Fibroblast of peridontal ligament (primary cell): ENCODE results near the gene OXLD1.

Experiments used
- DNase-seq: peaks from one replicate; pipeline ENCODE4 v3.0.0-alpha.2; 2010; ENCODE audit errors: extremely low read depth

The OXLD1 gene

GRCh38 chr17:81683584-81684441 is 17.4 kb upstream of the OXLD1 start, which contains the start of the genes ARL16 and HGS:
Gene ARL16 (minus strand): TSS chr17:81683797. CDS start chr17:81683753, 44 bp downstream.
Gene HGS (plus strand): TSS chr17:81684011. CDS start chr17:81684067, 56 bp downstream.
- DNase-seq = peak; percentile 99

GRCh38 chr17:81683208-81683583 is 16.8 kb upstream of the OXLD1 start:
- no peak for DNase-seq

- peak; percentile 18 for DNase-seq
Observed at GRCh38 chr17:81682565-81683207, 16.3 kb upstream of the OXLD1 start.

- peak; percentile 10 for DNase-seq
Observed at GRCh38 chr17:81681672-81682071, 15.3 kb upstream of the OXLD1 start.

GRCh38 chr17:81680150-81680549 is 13.7 kb upstream of the OXLD1 start:
- no peak for DNase-seq

GRCh38 chr17:81676906-81677305 is 10.5 kb upstream of the OXLD1 start:
- DNase-seq = no peak

- DNase-seq = peak; percentile 40
Observed at GRCh38 chr17:81675515-81676221, 9.3 kb upstream of the OXLD1 start.

GRCh38 chr17:81673561-81674258 is 7.3 kb upstream of the OXLD1 start:
- DNase-seq = no peak

- DNase-seq = no peak
Observed at GRCh38 chr17:81672954-81673353, 6.5 kb upstream of the OXLD1 start.

GRCh38 chr17:81672504-81672903 is 6.1 kb upstream of the OXLD1 start:
- DNase-seq = no peak

- no peak for DNase-seq
Observed at GRCh38 chr17:81667754-81668153, 1.3 kb upstream of the OXLD1 start.

GRCh38 chr17:81666092-81666341 is 388 bp downstream of the OXLD1 start:
- DNase-seq = no peak

GRCh38 chr17:81665205-81666091 is 957 bp downstream of the OXLD1 start:
- peak; percentile 5 for DNase-seq

GRCh38 chr17:81664051-81664470 is 2.3 kb downstream of the OXLD1 start:
- no peak for DNase-seq

GRCh38 chr17:81662002-81662401 is 4.4 kb downstream of the OXLD1 start:
- no peak for DNase-seq

- no peak for DNase-seq
Observed at GRCh38 chr17:81660441-81660840, 6.0 kb downstream of the OXLD1 start.

GRCh38 chr17:81659038-81659437 is 7.4 kb downstream of the OXLD1 start:
- DNase-seq = no peak

- no peak for DNase-seq
Observed at GRCh38 chr17:81656835-81657234, 9.6 kb downstream of the OXLD1 start.

GRCh38 chr17:81656118-81656743 is 10.2 kb downstream of the OXLD1 start, which contains the start of gene PDE6G:
Gene PDE6G (minus strand): TSS chr17:81656542. CDS start chr17:81653305, 3,237 bp downstream.
- DNase-seq = no peak

- no peak for DNase-seq
Observed at GRCh38 chr17:81655378-81656117, 10.9 kb downstream of the OXLD1 start.
